HL-60 (cell line): ENCODE measurements around the gene STON1.

ENCODE experiments used
- CTCF ChIP-seq: IDR thresholded peaks from one replicate; pipeline ENCODE4 v1.5.1; 2011; ENCODE audit warnings: low read length, control low read depth, inconsistent platforms; ENCODE audit not compliant: insufficient read depth
- GABPA ChIP-seq: IDR thresholded peaks from 2 replicates; pipeline ENCODE4 v1.6.1; 2012; ENCODE audit warnings: low read depth
- POLR2AphosphoS5 ChIP-seq: IDR thresholded peaks from 2 replicates; pipeline ENCODE4 v1.6.1; 2012; ENCODE audit warnings: low read depth
- REST ChIP-seq: IDR thresholded peaks from 2 replicates; pipeline ENCODE4 v1.6.1; 2012; ENCODE audit warnings: low read depth; ENCODE audit not compliant: insufficient replicate concordance

- TF ChIP-seq GABPA = no peak
- TF ChIP-seq REST = no peak
- no peak for TF ChIP-seq CTCF
- no peak for TF ChIP-seq POLR2AphosphoS5
Observed at GRCh38 chr2:48545244-48545643, 15.3 kb downstream of the STON1 start.
